Choroid plexus epithelial cell (primary cell): ENCODE measurements around the gene TNFRSF11A.

Experiments
- DNase-seq: peaks from one replicate; pipeline ENCODE4 v3.0.0-alpha.2; 2010; ENCODE audit warnings: low read depth
- H3K4me3 ChIP-seq: 2 replicates; pipeline ENCODE4 v1.5.1; 2011; ENCODE audit warnings: low read depth, mild to moderate bottlenecking, control low read depth, low read length, moderate library complexity
- CTCF ChIP-seq: conservative IDR thresholded peaks from 2 replicates; pipeline ENCODE4 v1.5.1; 2011; ENCODE audit warnings: low read depth, mild to moderate bottlenecking, control low read depth, inconsistent platforms, low read length, moderate library complexity

TNFRSF11A gene

GRCh38 chr18:62368100-62368499, 43.0 kb downstream of the TNFRSF11A start:
- TF ChIP-seq CTCF, result no peak
- H3K4me3 ChIP-seq, result no peak overlapping the region
- no peak for DNase-seq

- no peak overlapping the region for H3K4me3 ChIP-seq
- no peak for DNase-seq
- TF ChIP-seq CTCF, result no peak
These were observed 44.1 kb downstream of the TNFRSF11A start for GRCh38 chr18:62369129-62369644.

- no peak overlapping the region for H3K4me3 ChIP-seq
- no peak for DNase-seq
- no peak for TF ChIP-seq CTCF
These were observed 45.3 kb downstream of the TNFRSF11A start for GRCh38 chr18:62370366-62370765.

GRCh38 chr18:62371436-62371835, 46.3 kb downstream of the TNFRSF11A start:
- H3K4me3 ChIP-seq, result no peak overlapping the region
- no peak for TF ChIP-seq CTCF
- DNase-seq, result no peak

- no peak for DNase-seq
- H3K4me3 ChIP-seq, result no peak overlapping the region
- no peak for TF ChIP-seq CTCF
These were observed 47.0 kb downstream of the TNFRSF11A start for GRCh38 chr18:62372156-62372555.

GRCh38 chr18:62372882-62373281, 47.8 kb downstream of the TNFRSF11A start:
- H3K4me3 ChIP-seq, result no peak overlapping the region
- no peak for DNase-seq
- TF ChIP-seq CTCF, result no peak

- no peak for TF ChIP-seq CTCF
- no peak for DNase-seq
- no peak overlapping the region for H3K4me3 ChIP-seq
These were observed 49.4 kb downstream of the TNFRSF11A start for GRCh38 chr18:62374410-62374965.
